ENCODE results near the gene SCLY. TPM values are rescaled to one million over a fixed set of nuclear protein-coding genes. Genes with fewer than 3 reads are reported as not detected.

Gene SCLY
- total and polyA plus RNA-seq, 2 of the 8 experiments (the other 6 are each of a cell fraction or from before 2014, with no cell fraction given), result 79.0 to 79.5 TPM

GRCh38 chr2:238135601-238136150 lies 74.9 kb downstream of the SCLY start:
- Histone ChIP-seq H3K79me2 (ENCODE audit: control insufficient read depth in 1 of 2, insufficient read depth in 2 of 2, low read length in 2 of 2) (no peaks in the 10 kb centered on the region), H2BK20ac (ENCODE audit: low read length) (no peak overlapping the region), H2AK5ac (ENCODE audit: low read depth, low read length) (no peak overlapping the region), H3K56ac (replicated peaks; ENCODE audit: insufficient read length, low read depth, low read length) (no peak overlapping the region), H3K14ac (ENCODE audit: insufficient read length) (no peak overlapping the region), H4K20me1 (replicated peaks in 1 of 2; ENCODE audit: control insufficient read depth in 1 of 2, insufficient read depth in 2 of 2, low read length in 2 of 2) (peaks cover 0 to 1% of the 10 kb centered on the region in 2 experiments), H3K9me3 (ENCODE audit: insufficient read depth in 2 of 2, low read depth in 1 of 2, low read length in 1 of 2) (no peaks in the 10 kb centered on the region), H3K23ac (ENCODE audit: insufficient read length) (no peak overlapping the region), H3K27me3 (replicated peaks in 1 of 4; ENCODE audit: control insufficient read depth in 3 of 4, extremely low read depth in 1 of 4, insufficient read depth in 3 of 4, low read length in 3 of 4) (no peaks in the 10 kb centered on the region), H2BK120ac (replicated peaks; ENCODE audit: low read depth, low read length) (no peak overlapping the region), H2BK15ac (ENCODE audit: low read length) (no peak overlapping the region), H3K23me2 (ENCODE audit: low read depth, low read length) (no peaks in the 10 kb centered on the region), H2AFZ (ENCODE audit: low read length) (no peak overlapping the region), H3K4ac (replicated peaks; ENCODE audit: insufficient read length, low read depth, low read length) (no peak overlapping the region), H3K4me2 (ENCODE audit: insufficient read depth in 1 of 2, low read depth in 2 of 2, low read length in 2 of 2) (no peak overlapping the region), H2BK12ac (ENCODE audit: low read depth, low read length) (no peak overlapping the region), H3K36me3 (ENCODE audit: control insufficient read depth in 2 of 4, insufficient read depth in 4 of 4, low read length in 3 of 4) (no peaks in the 10 kb centered on the region), H3K9ac (replicated peaks in 1 of 4; ENCODE audit: extremely low read depth in 1 of 4, low read depth in 3 of 4, low read length in 3 of 4) (no peak overlapping the region), H3K18ac (ENCODE audit: extremely low read depth, low read length) (no peak overlapping the region), H3K4me1 (replicated peaks in 1 of 4; ENCODE audit: control insufficient read depth in 3 of 4, insufficient read depth in 4 of 4, low read length in 3 of 4) (no peaks in the 10 kb centered on the region), H3K79me1 (ENCODE audit: low read depth, low read length) (no peaks in the 10 kb centered on the region), H3K4me3 (ENCODE audit: extremely low read depth in 1 of 4, insufficient read depth in 2 of 4, low read depth in 3 of 4, low read length in 4 of 4) (no peak overlapping the region), H2BK5ac (ENCODE audit: low read depth, low read length) (no peak overlapping the region), H4K91ac (replicated peaks; ENCODE audit: insufficient read length, low read length) (no peak overlapping the region), H4K8ac (ENCODE audit: extremely low read depth, insufficient read depth, low read length) (no peak overlapping the region), H4K5ac (ENCODE audit: insufficient read length, low read depth, low read length) (no peak overlapping the region), H3K27ac (ENCODE audit: low read depth, low read length) (no peak overlapping the region)
- POLR2A ChIA-PET (ENCODE audit: partially characterized antibody), result no interaction called here
- TF ChIP-seq JUN (IDR thresholded peaks at IDR 0.05; ENCODE audit: low read depth, low read length), result no peak
- no peak for TF ChIP-seq KDM1A (IDR thresholded peaks at IDR 0.05; ENCODE audit: borderline replicate concordance, low read length)
- CTCF ChIA-PET (ENCODE audit: partially characterized antibody), result interaction anchor here (0.7 to 3.1 kb wide), 4 partner anchors 16 to 1641 kb away, joined by 3 to 24 read pairs (median 5); no protein-coding TSS in a partner anchor
- 87% methylated on average over 15 of the region's 15 CpGs; no CpG with 5 or more reads in 1 of the 2 experiments for WGBS, 2 experiments (ENCODE audit: extremely low coverage in 1 of 2, insufficient coverage in 1 of 2, insufficient read length in 1 of 2, insufficient replicate concordance in 2 of 2, low coverage in 1 of 2, low lambda C conversion rate in 2 of 2, missing lambda C conversion rate in 1 of 2)
- FAIRE-seq (no peak), DNase-seq (ENCODE audit: low read depth in 1 of 2, low spot score in 2 of 2) (no peak)
